Measurements from ENCODE around the gene PRDM16.

GRCh38 chr1:3480369-3480719 is 411.3 kb downstream of the PRDM16 start:
- TF ChIP-seq CTCF (IDR thresholded peaks at IDR 0.05; ENCODE audit: low read length) (no peak), EZH2 (optimal IDR thresholded peaks at IDR 0.05; ENCODE audit: low read depth, low read length) (no peak), EZH2phosphoT487 (IDR thresholded peaks at IDR 0.05; ENCODE audit: low read length) (no peak)
